ENCODE results near the gene MLPH. TPM values are rescaled to one million over a fixed set of nuclear protein-coding genes. Genes with fewer than 3 reads are reported as not detected.

Gene MLPH
- total and polyA plus RNA-seq, 2 of the 13 experiments (the other 11 are each of a cell fraction or from before 2014, with no cell fraction given) = 0.12 TPM; not detected in 1

DNA sequence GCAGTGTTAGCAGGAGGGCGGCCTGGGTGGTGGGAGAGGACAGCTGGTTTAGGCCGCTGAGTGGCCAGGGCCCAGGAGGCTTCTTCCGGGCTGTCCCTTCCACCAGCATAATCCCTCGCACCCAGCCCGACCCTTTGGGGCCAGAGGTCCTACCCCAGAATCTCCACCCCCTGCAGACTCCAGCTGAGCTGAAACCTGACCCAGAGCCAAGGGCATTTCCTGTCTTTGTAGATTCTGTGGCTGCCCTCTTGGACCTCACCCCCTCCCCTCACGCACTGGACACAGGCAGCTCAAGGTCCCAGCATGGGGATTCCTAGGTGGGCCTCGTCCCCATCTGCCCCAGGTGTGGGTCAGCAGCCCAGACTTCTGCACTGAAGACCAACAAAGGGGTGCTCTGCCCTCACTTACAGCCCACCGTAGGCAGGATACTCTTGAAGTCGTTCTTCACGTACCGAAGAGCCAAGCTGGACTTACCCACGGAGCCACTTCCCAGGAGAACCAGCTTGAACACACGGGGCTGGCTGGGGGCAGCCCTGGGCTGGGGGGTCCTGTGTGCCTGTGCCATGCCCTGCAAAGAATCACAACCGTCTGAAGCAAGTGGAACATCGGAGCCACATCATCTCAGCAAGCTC lies 98.7 kb downstream of the MLPH start (continued):
- TF ChIP-seq, protein P1, sequence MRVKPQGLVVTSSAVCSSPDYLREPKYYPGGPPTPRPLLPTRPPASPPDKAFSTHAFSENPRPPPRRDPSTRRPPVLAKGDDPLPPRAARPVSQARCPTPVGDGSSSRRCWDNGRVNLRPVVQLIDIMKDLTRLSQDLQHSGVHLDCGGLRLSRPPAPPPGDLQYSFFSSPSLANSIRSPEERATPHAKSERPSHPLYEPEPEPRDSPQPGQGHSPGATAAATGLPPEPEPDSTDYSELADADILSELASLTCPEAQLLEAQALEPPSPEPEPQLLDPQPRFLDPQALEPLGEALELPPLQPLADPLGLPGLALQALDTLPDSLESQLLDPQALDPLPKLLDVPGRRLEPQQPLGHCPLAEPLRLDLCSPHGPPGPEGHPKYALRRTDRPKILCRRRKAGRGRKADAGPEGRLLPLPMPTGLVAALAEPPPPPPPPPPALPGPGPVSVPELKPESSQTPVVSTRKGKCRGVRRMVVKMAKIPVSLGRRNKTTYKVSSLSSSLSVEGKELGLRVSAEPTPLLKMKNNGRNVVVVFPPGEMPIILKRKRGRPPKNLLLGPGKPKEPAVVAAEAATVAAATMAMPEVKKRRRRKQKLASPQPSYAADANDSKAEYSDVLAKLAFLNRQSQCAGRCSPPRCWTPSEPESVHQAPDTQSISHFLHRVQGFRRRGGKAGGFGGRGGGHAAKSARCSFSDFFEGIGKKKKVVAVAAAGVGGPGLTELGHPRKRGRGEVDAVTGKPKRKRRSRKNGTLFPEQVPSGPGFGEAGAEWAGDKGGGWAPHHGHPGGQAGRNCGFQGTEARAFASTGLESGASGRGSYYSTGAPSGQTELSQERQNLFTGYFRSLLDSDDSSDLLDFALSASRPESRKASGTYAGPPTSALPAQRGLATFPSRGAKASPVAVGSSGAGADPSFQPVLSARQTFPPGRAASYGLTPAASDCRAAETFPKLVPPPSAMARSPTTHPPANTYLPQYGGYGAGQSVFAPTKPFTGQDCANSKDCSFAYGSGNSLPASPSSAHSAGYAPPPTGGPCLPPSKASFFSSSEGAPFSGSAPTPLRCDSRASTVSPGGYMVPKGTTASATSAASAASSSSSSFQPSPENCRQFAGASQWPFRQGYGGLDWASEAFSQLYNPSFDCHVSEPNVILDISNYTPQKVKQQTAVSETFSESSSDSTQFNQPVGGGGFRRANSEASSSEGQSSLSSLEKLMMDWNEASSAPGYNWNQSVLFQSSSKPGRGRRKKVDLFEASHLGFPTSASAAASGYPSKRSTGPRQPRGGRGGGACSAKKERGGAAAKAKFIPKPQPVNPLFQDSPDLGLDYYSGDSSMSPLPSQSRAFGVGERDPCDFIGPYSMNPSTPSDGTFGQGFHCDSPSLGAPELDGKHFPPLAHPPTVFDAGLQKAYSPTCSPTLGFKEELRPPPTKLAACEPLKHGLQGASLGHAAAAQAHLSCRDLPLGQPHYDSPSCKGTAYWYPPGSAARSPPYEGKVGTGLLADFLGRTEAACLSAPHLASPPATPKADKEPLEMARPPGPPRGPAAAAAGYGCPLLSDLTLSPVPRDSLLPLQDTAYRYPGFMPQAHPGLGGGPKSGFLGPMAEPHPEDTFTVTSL (CRISPR knock-in tag; IDR thresholded peaks at IDR 0.05; ENCODE audit: borderline replicate concordance) = peak; percentile 43; the same call in 1 of the 2 replicates
- TF ChIP-seq RBM39 (IDR thresholded peaks at IDR 0.05; ENCODE audit: low read depth, low read length, poor library complexity, severe bottlenecking) (no peak), PHF20 (CRISPR knock-in tag; IDR thresholded peaks at IDR 0.05) (peak; percentile 72), ZBTB42 (CRISPR knock-in tag; IDR thresholded peaks at IDR 0.05) (0 out of 2 replicates have a peak, but pooled peaks have one; percentile 47), KDM6A (CRISPR knock-in tag; IDR thresholded peaks at IDR 0.05; ENCODE audit: low read depth) (peak; percentile 72), ZNF333 (CRISPR knock-in tag; IDR thresholded peaks at IDR 0.05; ENCODE audit: borderline replicate concordance) (0 out of 2 replicates have a peak, but pooled peaks have one; percentile 78), ZNF839 (CRISPR knock-in tag; IDR thresholded peaks at IDR 0.05; ENCODE audit: borderline replicate concordance) (peak; percentile 88; the same call in 1 of the 2 replicates), ZNF180 (CRISPR knock-in tag; IDR thresholded peaks at IDR 0.05; ENCODE audit: borderline replicate concordance, low read depth) (no peak), RARA (CRISPR knock-in tag; IDR thresholded peaks at IDR 0.05) (peak; percentile 99), ASH2L (IDR thresholded peaks at IDR 0.05; ENCODE audit: insufficient read length, low read depth, low read length) (peak; percentile 38), ZNF557 (CRISPR knock-in tag; IDR thresholded peaks at IDR 0.05) (peak; percentile 87), ZNF264 (CRISPR knock-in tag; IDR thresholded peaks at IDR 0.05) (peak; percentile 82; the same call in 1 of the 2 replicates), NAIF1 (CRISPR knock-in tag; IDR thresholded peaks at IDR 0.05; ENCODE audit: borderline replicate concordance) (no peak), KDM5B (CRISPR knock-in tag; IDR thresholded peaks at IDR 0.05; ENCODE audit: borderline replicate concordance) (peak; percentile 90; the same call in 1 of the 2 replicates), ZNF232 (CRISPR knock-in tag; IDR thresholded peaks at IDR 0.05; ENCODE audit: borderline replicate concordance) (peak; percentile 91; the same call in 1 of the 2 replicates), PRPF4 (IDR thresholded peaks at IDR 0.05; ENCODE audit: low read depth, low read length, poor library complexity, severe bottlenecking) (no peak), RFXANK (CRISPR knock-in tag; IDR thresholded peaks at IDR 0.05) (no peak), ZNF746 (CRISPR knock-in tag; IDR thresholded peaks at IDR 0.05) (peak; percentile 89)
- TF ChIP-seq, protein P2, sequence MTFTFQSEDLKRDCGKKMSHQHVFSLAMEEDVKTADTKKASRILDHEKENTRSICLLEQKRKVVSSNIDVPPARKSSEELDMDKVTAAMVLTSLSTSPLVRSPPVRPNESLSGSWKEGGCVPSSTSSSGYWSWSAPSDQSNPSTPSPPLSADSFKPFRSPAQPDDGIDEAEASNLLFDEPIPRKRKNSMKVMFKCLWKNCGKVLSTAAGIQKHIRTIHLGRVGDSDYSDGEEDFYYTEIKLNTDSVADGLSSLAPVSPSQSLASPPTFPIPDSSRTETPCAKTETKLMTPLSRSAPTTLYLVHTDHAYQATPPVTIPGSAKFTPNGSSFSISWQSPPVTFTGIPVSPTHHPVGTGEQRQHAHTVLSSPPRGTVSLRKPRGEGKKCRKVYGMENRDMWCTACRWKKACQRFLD (CRISPR knock-in tag; IDR thresholded peaks at IDR 0.05; ENCODE audit: borderline replicate concordance) = no peak
- TF ChIP-seq, protein P3, sequence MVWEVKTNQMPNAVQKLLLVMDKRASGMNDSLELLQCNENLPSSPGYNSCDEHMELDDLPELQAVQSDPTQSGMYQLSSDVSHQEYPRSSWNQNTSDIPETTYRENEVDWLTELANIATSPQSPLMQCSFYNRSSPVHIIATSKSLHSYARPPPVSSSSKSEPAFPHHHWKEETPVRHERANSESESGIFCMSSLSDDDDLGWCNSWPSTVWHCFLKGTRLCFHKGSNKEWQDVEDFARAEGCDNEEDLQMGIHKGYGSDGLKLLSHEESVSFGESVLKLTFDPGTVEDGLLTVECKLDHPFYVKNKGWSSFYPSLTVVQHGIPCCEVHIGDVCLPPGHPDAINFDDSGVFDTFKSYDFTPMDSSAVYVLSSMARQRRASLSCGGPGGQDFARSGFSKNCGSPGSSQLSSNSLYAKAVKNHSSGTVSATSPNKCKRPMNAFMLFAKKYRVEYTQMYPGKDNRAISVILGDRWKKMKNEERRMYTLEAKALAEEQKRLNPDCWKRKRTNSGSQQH (CRISPR knock-in tag; IDR thresholded peaks at IDR 0.05; ENCODE audit: low read depth) = peak; percentile 44; the same call in 1 of the 2 replicates
